ENCODE measurements around the gene CHST13. TPM values are rescaled to one million over a fixed set of nuclear protein-coding genes. Genes with fewer than 3 reads are reported as not detected.

Gene CHST13
- total RNA-seq, 2 experiments from 2014 or later = not detected

DNA sequence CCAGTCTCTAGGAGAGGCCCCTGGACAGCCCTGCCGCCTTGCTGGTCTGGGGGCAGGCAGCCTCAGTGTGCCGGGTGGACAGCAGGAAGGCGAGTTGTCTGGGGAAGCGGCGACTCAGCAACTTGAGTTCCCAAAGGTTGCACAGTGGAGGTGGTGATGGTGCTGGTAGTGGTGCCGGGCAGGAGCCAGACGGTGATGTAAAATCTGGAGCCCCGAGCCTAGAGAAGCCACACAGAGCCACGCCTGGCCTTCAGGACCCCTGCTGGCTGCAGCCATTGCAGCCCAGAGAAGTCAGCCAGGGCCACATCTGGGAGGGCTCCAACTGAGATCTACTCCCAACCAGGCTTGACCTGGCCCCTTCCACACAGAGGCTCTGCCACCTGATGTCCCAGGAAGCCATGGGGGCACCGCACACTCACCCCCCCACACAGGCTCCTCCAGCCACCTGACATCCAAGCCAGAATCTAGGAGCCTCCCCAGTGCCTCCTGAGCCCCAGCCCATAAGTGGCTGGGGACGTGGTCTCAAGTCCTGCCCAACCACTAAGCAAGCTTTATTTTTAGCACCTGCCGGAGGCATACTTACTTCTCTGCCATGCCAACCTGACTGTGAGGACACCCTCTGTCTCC lies 26.0 kb downstream of the CHST13 start:
- Mint-ChIP-seq H3K4me3 (no peak overlapping the region), H3K27me3 (ENCODE audit: low read depth) (peaks cover 3% of the 10 kb centered on the region), H3K4me1 (ENCODE audit: low read depth) (no peaks in the 10 kb centered on the region), H3K27ac (no peak overlapping the region), H3K9me3 (ENCODE audit: insufficient read depth) (no peaks in the 10 kb centered on the region), H3K36me3 (ENCODE audit: low read depth) (no peaks in the 10 kb centered on the region)
- ATAC-seq = no peak
- DNase-seq = no peak
- CTCF ChIA-PET = interaction anchor here (0.9 kb wide), 1 partner anchor 62 kb away, joined by 3 read pairs; no protein-coding TSS in a partner anchor
- POLR2A ChIA-PET = no interaction called here

GRCh38 chr3:126550488-126551051 lies 26.6 kb downstream of the CHST13 start:
- H3K27ac Mint-ChIP-seq = no peak overlapping the region
- CTCF ChIA-PET = no interaction called here
- DNase-seq (no peak), ATAC-seq (no peak)
- H3K36me3 Mint-ChIP-seq (ENCODE audit: low read depth) = no peaks in the 10 kb centered on the region
- H3K4me1 Mint-ChIP-seq (ENCODE audit: low read depth) = no peaks in the 10 kb centered on the region
- no peaks in the 10 kb centered on the region for H3K9me3 Mint-ChIP-seq (ENCODE audit: insufficient read depth)
- peaks cover 3% of the 10 kb centered on the region for H3K27me3 Mint-ChIP-seq (ENCODE audit: low read depth)
- no peak overlapping the region for H3K4me3 Mint-ChIP-seq
- POLR2A ChIA-PET = no interaction called here

- Mint-ChIP-seq H3K4me3 (no peak overlapping the region), H3K4me1 (ENCODE audit: low read depth) (no peaks in the 10 kb centered on the region), H3K9me3 (ENCODE audit: insufficient read depth) (no peaks in the 10 kb centered on the region), H3K27me3 (ENCODE audit: low read depth) (peaks cover 3% of the 10 kb centered on the region), H3K27ac (no peak overlapping the region), H3K36me3 (ENCODE audit: low read depth) (no peaks in the 10 kb centered on the region)
- DNase-seq (peak; percentile 13), ATAC-seq (no peak)
- ChIA-PET POLR2A (no interaction called here), CTCF (no interaction called here)
These were observed 27.3 kb downstream of the CHST13 start for GRCh38 chr3:126551121-126551838.

- no peaks in the 10 kb centered on the region for H3K36me3 Mint-ChIP-seq (ENCODE audit: low read depth)
- no peak overlapping the region for H3K4me3 Mint-ChIP-seq
- ATAC-seq (no peak), DNase-seq (no peak)
- ChIA-PET CTCF (no interaction called here), POLR2A (no interaction called here)
- H3K4me1 Mint-ChIP-seq (ENCODE audit: low read depth) = no peaks in the 10 kb centered on the region
- no peak overlapping the region for H3K27ac Mint-ChIP-seq
- H3K27me3 Mint-ChIP-seq (ENCODE audit: low read depth) = peaks cover 3% of the 10 kb centered on the region
- H3K9me3 Mint-ChIP-seq (ENCODE audit: insufficient read depth) = no peaks in the 10 kb centered on the region
These were observed 28.1 kb downstream of the CHST13 start for GRCh38 chr3:126551839-126552687.

- H3K4me1 Mint-ChIP-seq (ENCODE audit: low read depth) = no peaks in the 10 kb centered on the region
- no peak for DNase-seq
These were observed 28.8 kb downstream of the CHST13 start for GRCh38 chr3:126552688-126553283.

GRCh38 chr3:126553284-126554084 lies 29.5 kb downstream of the CHST13 start:
- ChIA-PET POLR2A (no interaction called here), CTCF (no interaction called here)
- Mint-ChIP-seq H3K36me3 (ENCODE audit: low read depth) (no peaks in the 10 kb centered on the region), H3K4me3 (no peak overlapping the region), H3K27me3 (ENCODE audit: low read depth) (no peaks in the 10 kb centered on the region), H3K4me1 (ENCODE audit: low read depth) (no peaks in the 10 kb centered on the region), H3K27ac (no peak overlapping the region), H3K9me3 (ENCODE audit: insufficient read depth) (no peaks in the 10 kb centered on the region)
- no peak for DNase-seq
- ATAC-seq = no peak

More at GRCh38 chr3:126552688-126553283, 28.8 kb downstream of the CHST13 start:
- ChIA-PET CTCF (no interaction called here), POLR2A (no interaction called here)
- Mint-ChIP-seq H3K27me3 (ENCODE audit: low read depth) (no peaks in the 10 kb centered on the region), H3K4me3 (no peak overlapping the region), H3K27ac (no peak overlapping the region), H3K36me3 (ENCODE audit: low read depth) (no peaks in the 10 kb centered on the region), H3K9me3 (ENCODE audit: insufficient read depth) (no peaks in the 10 kb centered on the region)
- ATAC-seq = no peak

DNA sequence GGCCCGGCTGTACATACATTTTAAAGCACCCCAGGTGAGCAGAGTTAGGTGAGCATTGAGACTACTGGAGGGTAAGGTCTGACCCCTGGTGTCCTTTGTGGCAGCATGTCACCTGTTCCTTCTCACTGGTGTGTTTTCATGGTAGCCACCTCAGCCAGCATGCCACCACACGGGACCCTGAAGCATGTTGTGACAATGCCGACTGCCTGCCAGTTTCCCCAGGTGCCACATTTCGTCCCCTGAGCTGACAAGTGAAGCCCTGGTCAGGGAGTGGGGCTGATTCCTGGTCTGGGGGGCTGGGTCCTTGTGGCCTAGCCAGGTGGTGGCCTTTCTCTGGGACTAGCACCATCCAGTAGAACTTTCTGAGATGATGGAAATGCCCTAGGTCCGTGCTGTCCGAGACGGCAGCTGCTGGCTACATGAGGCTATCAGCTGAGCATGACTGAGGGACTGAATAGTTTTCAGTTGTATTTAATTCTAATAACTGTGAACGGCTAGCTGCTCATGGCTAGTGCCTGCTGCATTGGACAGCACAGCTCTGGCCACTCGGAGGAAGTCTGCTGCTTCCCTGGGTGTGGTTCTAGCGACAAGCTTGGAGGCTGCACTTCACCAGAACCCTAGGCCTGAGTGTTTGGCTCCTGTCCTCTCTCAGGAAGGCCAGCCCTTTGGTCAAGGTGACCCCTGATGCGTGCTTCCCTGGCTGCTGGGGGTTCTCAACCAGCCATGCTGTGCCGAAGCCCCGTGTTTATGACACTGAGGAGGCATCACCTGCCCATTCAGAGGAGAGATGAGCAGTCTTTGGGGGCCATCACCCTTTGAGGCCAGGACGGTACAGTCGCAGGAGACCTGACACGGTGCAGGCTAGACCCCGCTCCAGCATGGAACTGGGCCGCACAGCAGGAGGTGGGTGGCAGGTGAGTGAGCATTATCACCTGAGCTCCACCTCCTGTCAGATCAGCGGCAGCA lies 30.9 kb downstream of the CHST13 start:
- ChIA-PET POLR2A (no interaction called here), CTCF (no interaction called here)
- DNase-seq = no peak
- no peak for ATAC-seq
- no peaks in the 10 kb centered on the region for H3K36me3 Mint-ChIP-seq (ENCODE audit: low read depth)
- H3K9me3 Mint-ChIP-seq (ENCODE audit: insufficient read depth) = no peaks in the 10 kb centered on the region
- H3K27ac Mint-ChIP-seq = no peak overlapping the region
- no peaks in the 10 kb centered on the region for H3K4me1 Mint-ChIP-seq (ENCODE audit: low read depth)
- no peaks in the 10 kb centered on the region for H3K27me3 Mint-ChIP-seq (ENCODE audit: low read depth)
- no peak overlapping the region for H3K4me3 Mint-ChIP-seq

- DNase-seq (no peak), ATAC-seq (no peak)
- H3K27me3 Mint-ChIP-seq (ENCODE audit: low read depth) = no peaks in the 10 kb centered on the region
- no peak overlapping the region for H3K27ac Mint-ChIP-seq
- H3K4me3 Mint-ChIP-seq = no peak overlapping the region
- no peaks in the 10 kb centered on the region for H3K36me3 Mint-ChIP-seq (ENCODE audit: low read depth)
- ChIA-PET POLR2A (no interaction called here), CTCF (no interaction called here)
- no peaks in the 10 kb centered on the region for H3K9me3 Mint-ChIP-seq (ENCODE audit: insufficient read depth)
- no peaks in the 10 kb centered on the region for H3K4me1 Mint-ChIP-seq (ENCODE audit: low read depth)
These were observed 32.1 kb downstream of the CHST13 start for GRCh38 chr3:126555795-126556636.

GRCh38 chr3:126556637-126557414 lies 32.9 kb downstream of the CHST13 start:
- no peaks in the 10 kb centered on the region for H3K4me1 Mint-ChIP-seq (ENCODE audit: low read depth)
- no peak overlapping the region for H3K4me3 Mint-ChIP-seq
- no peaks in the 10 kb centered on the region for H3K9me3 Mint-ChIP-seq (ENCODE audit: insufficient read depth)
- DNase-seq = no peak
- POLR2A ChIA-PET = no interaction called here
- CTCF ChIA-PET = no interaction called here
- H3K36me3 Mint-ChIP-seq (ENCODE audit: low read depth) = no peaks in the 10 kb centered on the region
- no peak overlapping the region for H3K27ac Mint-ChIP-seq
- ATAC-seq = no peak
- H3K27me3 Mint-ChIP-seq (ENCODE audit: low read depth) = peaks cover 4% of the 10 kb centered on the region

Data from activated CD8-positive, alpha-beta T cell treated with anti-CD3 and anti-CD28 coated beads, Interleukin-2, amount 10 ng/mL, durations not matched to agents 7 days and 5 days (primary cell).